ENCODE measurements around the gene RELCH. TPM values are rescaled to one million over a fixed set of nuclear protein-coding genes. Genes with fewer than 3 reads are reported as not detected.
"Not testable (repeated sequence)": the region's sequence is repeated elsewhere in the genome, so short reads cannot be mapped to it uniquely, and the experiment has no call there.

Gene RELCH
- total RNA-seq, 2 donors from 2014 or later: 11.1 to 16.7 TPM

- Histone ChIP-seq H3K9me3 (no peaks in the 10 kb centered on the region), H3K4me3 (no peak overlapping the region), H3K27me3 (no peaks in the 10 kb centered on the region), H3K4me1 (no peaks in the 10 kb centered on the region), H3K36me3 (no peaks in the 10 kb centered on the region), H3K27ac (no peak overlapping the region)
- TF ChIP-seq CTCF (IDR thresholded peaks at IDR 0.05): no peak
- DNase-seq (ENCODE audit: low spot score): no peak
These were observed 21.5 kb upstream of the RELCH start for GRCh38 chr18:62165583-62165982.

GRCh38 chr18:62166524-62166923, 20.5 kb upstream of the RELCH start:
- not testable (repeated sequence) for DNase-seq (ENCODE audit: low spot score); H3K4me3 ChIP-seq; H3K27ac ChIP-seq; H3K27me3 ChIP-seq; H3K4me1 ChIP-seq; H3K9me3 ChIP-seq; H3K36me3 ChIP-seq

- no peaks in the 10 kb centered on the region for H3K36me3 ChIP-seq
- no peak overlapping the region for H3K4me3 ChIP-seq
- H3K27ac ChIP-seq: no peak overlapping the region
- H3K27me3 ChIP-seq: no peaks in the 10 kb centered on the region
- TF ChIP-seq CTCF (IDR thresholded peaks at IDR 0.05): no peak
- no peaks in the 10 kb centered on the region for H3K9me3 ChIP-seq
- no peaks in the 10 kb centered on the region for H3K4me1 ChIP-seq
- DNase-seq (ENCODE audit: low spot score): no peak
These were observed 16.2 kb upstream of the RELCH start for GRCh38 chr18:62170857-62171256.

- no peak for TF ChIP-seq CTCF (IDR thresholded peaks at IDR 0.05)
- Histone ChIP-seq H3K27ac (no peak overlapping the region), H3K36me3 (no peaks in the 10 kb centered on the region), H3K9me3 (no peaks in the 10 kb centered on the region), H3K4me1 (no peaks in the 10 kb centered on the region), H3K4me3 (no peak overlapping the region), H3K27me3 (no peaks in the 10 kb centered on the region)
- no peak for DNase-seq (ENCODE audit: low spot score)
These were observed 14.8 kb upstream of the RELCH start for GRCh38 chr18:62172298-62172697.

- Histone ChIP-seq H3K4me1 (no peaks in the 10 kb centered on the region), H3K27ac (no peak overlapping the region), H3K4me3 (no peak overlapping the region), H3K9me3 (no peaks in the 10 kb centered on the region), H3K27me3 (no peaks in the 10 kb centered on the region), H3K36me3 (no peaks in the 10 kb centered on the region)
- no peak for DNase-seq (ENCODE audit: low spot score)
- TF ChIP-seq CTCF (IDR thresholded peaks at IDR 0.05): no peak
These were observed 11.5 kb upstream of the RELCH start for GRCh38 chr18:62175521-62175920.

- no peak for DNase-seq (ENCODE audit: low spot score)
- Histone ChIP-seq H3K9me3 (no peaks in the 10 kb centered on the region), H3K27ac (no peak overlapping the region), H3K4me3 (no peak overlapping the region), H3K36me3 (no peaks in the 10 kb centered on the region), H3K4me1 (no peaks in the 10 kb centered on the region), H3K27me3 (no peaks in the 10 kb centered on the region)
- no peak for TF ChIP-seq CTCF (IDR thresholded peaks at IDR 0.05)
These were observed 9.8 kb upstream of the RELCH start for GRCh38 chr18:62177271-62177670.

All from right atrium auricular region (tissue), 2 donors.